ENCODE results near the gene INAFM2.

INAFM2 gene

DNA sequence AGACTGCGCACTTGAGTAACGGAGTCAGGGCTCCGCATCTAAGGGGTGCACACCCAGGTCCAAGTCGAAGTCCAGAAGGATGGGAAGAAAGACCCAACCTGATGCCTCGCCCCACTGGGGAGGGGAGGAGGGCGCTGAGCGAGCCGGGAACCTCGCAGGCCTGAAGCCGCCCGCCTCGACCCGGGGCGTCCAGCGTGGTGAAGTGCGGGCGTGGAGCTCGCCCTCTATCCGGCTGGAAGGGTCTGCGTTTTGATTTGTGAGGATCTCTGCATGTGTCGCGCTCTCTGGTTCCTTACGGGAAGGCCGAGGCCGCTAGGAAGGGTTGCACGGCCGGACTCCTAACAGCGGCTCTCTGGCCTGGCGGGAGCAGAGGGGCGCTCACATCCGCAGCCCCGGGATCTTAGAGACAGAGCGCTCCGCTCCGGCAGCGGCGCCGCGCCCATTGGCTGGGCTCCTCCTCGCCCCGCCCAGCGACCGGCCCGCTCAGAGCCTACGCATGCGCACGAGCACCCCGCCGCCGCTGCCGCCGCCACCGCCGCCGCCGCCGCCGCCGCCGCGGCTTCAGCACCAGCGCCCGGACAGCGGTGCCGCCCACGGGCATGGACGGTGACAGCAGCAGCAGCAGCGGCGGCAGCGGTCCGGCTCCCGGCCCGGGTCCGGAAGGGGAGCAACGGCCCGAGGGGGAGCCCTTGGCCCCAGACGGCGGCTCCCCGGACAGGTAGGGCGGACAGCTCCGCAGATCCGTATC is 34.4 kb downstream of the INAFM2 start, which contains the start of gene DISP2 (continued):
- 0 out of 2 replicates have a peak, but pooled peaks have one; percentile 25 for TF ChIP-seq KLF17 (tag by site-specific recombination; IDR thresholded peaks at IDR 0.05)
- TF ChIP-seq EGR2 (tag by site-specific recombination; IDR thresholded peaks at IDR 0.05; ENCODE audit: low read depth), result no peak
- no peak for TF ChIP-seq ZNF274 (IDR thresholded peaks at IDR 0.05; ENCODE audit: low read length)
- TF ChIP-seq ZNF274 (tag by site-specific recombination; IDR thresholded peaks at IDR 0.05; ENCODE audit: borderline replicate concordance), result no peak
- TF ChIP-seq ZNF645 (tag by site-specific recombination; IDR thresholded peaks at IDR 0.05), result no peak
- peak; percentile 46 for TF ChIP-seq ZNF335 (tag by site-specific recombination; conservative IDR thresholded peaks at IDR 0.05)
- TF ChIP-seq ZBTB7A (tag by site-specific recombination; IDR thresholded peaks at IDR 0.05; ENCODE audit: low read depth), result no peak
- TF ChIP-seq ZNF398 (tag by site-specific recombination; IDR thresholded peaks at IDR 0.05), result no peak
- no peak for TF ChIP-seq ZNF548 (tag by site-specific recombination; IDR thresholded peaks at IDR 0.05)
- TF ChIP-seq ZNF843 (tag by site-specific recombination; IDR thresholded peaks at IDR 0.05), result no peak
- peak; percentile 67 for TF ChIP-seq REST (tag by site-specific recombination; IDR thresholded peaks at IDR 0.05)
- TF ChIP-seq ZBTB8A (tag by site-specific recombination; IDR thresholded peaks at IDR 0.05), result peak; percentile 37
- TF ChIP-seq, protein P1, sequence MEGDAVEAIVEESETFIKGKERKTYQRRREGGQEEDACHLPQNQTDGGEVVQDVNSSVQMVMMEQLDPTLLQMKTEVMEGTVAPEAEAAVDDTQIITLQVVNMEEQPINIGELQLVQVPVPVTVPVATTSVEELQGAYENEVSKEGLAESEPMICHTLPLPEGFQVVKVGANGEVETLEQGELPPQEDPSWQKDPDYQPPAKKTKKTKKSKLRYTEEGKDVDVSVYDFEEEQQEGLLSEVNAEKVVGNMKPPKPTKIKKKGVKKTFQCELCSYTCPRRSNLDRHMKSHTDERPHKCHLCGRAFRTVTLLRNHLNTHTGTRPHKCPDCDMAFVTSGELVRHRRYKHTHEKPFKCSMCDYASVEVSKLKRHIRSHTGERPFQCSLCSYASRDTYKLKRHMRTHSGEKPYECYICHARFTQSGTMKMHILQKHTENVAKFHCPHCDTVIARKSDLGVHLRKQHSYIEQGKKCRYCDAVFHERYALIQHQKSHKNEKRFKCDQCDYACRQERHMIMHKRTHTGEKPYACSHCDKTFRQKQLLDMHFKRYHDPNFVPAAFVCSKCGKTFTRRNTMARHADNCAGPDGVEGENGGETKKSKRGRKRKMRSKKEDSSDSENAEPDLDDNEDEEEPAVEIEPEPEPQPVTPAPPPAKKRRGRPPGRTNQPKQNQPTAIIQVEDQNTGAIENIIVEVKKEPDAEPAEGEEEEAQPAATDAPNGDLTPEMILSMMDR (tag by site-specific recombination; IDR thresholded peaks at IDR 0.05), result 0 out of 2 replicates have a peak, but pooled peaks have one; percentile 14
- no peak for TF ChIP-seq ZNF658 (tag by site-specific recombination; IDR thresholded peaks at IDR 0.05)
- no peak for TF ChIP-seq ZNF521 (tag by site-specific recombination; IDR thresholded peaks at IDR 0.05)
- TF ChIP-seq, protein P2, sequence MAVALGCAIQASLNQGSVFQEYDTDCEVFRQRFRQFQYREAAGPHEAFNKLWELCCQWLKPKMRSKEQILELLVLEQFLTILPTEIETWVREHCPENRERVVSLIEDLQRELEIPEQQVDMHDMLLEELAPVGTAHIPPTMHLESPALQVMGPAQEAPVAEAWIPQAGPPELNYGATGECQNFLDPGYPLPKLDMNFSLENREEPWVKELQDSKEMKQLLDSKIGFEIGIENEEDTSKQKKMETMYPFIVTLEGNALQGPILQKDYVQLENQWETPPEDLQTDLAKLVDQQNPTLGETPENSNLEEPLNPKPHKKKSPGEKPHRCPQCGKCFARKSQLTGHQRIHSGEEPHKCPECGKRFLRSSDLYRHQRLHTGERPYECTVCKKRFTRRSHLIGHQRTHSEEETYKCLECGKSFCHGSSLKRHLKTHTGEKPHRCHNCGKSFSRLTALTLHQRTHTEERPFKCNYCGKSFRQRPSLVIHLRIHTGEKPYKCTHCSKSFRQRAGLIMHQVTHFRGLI (tag by site-specific recombination; IDR thresholded peaks at IDR 0.05), result no peak
- no peak for TF ChIP-seq ZFP3 (tag by site-specific recombination; IDR thresholded peaks at IDR 0.05; ENCODE audit: low read depth)
- TF ChIP-seq ZNF654 (tag by site-specific recombination; IDR thresholded peaks at IDR 0.05; ENCODE audit: low read depth), result no peak
- TF ChIP-seq KLF16 (tag by site-specific recombination; IDR thresholded peaks at IDR 0.05), result peak; percentile 57
- no peak for TF ChIP-seq ZBTB48 (tag by site-specific recombination; IDR thresholded peaks at IDR 0.05)
- no peak for TF ChIP-seq ZNF777 (tag by site-specific recombination; IDR thresholded peaks at IDR 0.05; ENCODE audit: borderline replicate concordance)
- no peak for TF ChIP-seq ZNF18 (tag by site-specific recombination; IDR thresholded peaks at IDR 0.05)
- peak; percentile 62 for TF ChIP-seq ZBTB26 (tag by site-specific recombination; optimal IDR thresholded peaks at IDR 0.05)
- no peak for TF ChIP-seq HOXC10 (CRISPR knock-in tag; IDR thresholded peaks at IDR 0.05)
